Activated T-cell treated with anti-CD3 and anti-CD28 coated beads, Interleukin-2, amount 50 U/mL, for 24 hours (primary cell): Measurements from ENCODE around the gene ENPP5.
A peak's percentile ranks its signal among the peaks of the same experiment; 100 is the strongest.

Experiments used
- DNase-seq: peaks from one replicate; pipeline ENCODE4 v3.0.0-alpha.2; 2020
- H3K27ac Mint-ChIP-seq: 2 replicates; pipeline ENCODE4 v1.8.0; 2020; ENCODE audit warnings: mild to moderate bottlenecking, mixed read lengths
- H3K27me3 Mint-ChIP-seq: 2 replicates; pipeline ENCODE4 v1.8.0; 2020; ENCODE audit warnings: mixed read lengths
- H3K36me3 Mint-ChIP-seq: 2 replicates; pipeline ENCODE4 v1.8.0; 2020; ENCODE audit warnings: low read depth, mixed read lengths
- H3K4me1 Mint-ChIP-seq: 2 replicates; pipeline ENCODE4 v1.8.0; 2020; ENCODE audit warnings: low read depth, mixed read lengths
- H3K4me3 Mint-ChIP-seq: 2 replicates; pipeline ENCODE4 v1.8.0; 2020; ENCODE audit warnings: mild to moderate bottlenecking, moderate library complexity, mixed read lengths
- H3K9me3 Mint-ChIP-seq: 2 replicates; pipeline ENCODE4 v1.8.0; 2020; ENCODE audit warnings: mixed read lengths

Gene ENPP5, protein sequence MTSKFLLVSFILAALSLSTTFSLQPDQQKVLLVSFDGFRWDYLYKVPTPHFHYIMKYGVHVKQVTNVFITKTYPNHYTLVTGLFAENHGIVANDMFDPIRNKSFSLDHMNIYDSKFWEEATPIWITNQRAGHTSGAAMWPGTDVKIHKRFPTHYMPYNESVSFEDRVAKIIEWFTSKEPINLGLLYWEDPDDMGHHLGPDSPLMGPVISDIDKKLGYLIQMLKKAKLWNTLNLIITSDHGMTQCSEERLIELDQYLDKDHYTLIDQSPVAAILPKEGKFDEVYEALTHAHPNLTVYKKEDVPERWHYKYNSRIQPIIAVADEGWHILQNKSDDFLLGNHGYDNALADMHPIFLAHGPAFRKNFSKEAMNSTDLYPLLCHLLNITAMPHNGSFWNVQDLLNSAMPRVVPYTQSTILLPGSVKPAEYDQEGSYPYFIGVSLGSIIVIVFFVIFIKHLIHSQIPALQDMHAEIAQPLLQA

DNA sequence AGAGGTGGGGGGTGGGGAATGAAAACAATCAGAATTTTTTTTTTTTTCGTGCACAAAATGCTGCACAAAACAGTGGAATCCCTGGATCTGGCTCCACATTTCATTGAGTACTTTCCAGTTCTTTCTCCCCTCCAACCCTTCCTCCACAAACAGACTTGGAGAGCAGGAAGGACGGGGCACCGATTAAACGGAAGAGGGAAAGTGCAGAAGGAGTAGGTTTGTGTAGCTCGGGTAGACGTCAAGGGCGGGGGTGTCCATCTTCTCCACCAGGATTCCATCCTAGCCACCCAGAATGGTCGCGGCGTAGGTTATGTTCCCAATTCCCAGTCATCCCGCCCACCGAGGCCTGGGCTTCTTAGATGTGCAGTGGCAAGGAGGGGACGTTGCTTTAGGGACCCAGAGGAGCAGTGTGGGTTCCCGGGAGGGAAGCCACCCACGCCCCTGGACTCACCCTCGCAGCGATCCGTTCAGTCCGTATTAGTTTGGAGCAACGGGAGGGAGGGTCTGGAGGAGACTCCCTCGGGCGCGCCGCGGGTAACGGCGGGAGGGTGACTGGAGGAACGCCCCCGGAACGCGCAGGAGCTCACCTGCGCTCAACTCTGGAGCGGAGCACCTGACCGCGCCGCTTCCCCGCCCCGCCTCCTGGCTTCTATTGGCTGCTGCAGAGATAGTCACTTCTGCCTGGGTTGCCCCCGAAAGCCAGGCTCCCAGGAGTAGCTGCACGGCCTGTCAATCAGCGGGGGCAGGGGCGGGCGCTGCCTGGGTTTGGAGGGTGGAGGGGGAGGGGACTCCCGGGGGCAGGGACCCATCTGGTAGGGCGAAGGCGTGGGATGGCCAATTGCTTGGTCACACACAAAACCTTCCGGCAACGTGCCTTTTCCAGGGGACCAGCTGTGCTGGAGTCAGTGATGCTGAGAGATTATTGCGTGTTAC is at the start of gene ENPP5:
ENPP5 (minus strand) TSS at position 624 of the 933 bp plus-strand sequence. CDS start 2,718 bp downstream, outside the sequence.
- DNase-seq, result peak; percentile 77
- Mint-ChIP-seq H3K4me3 (peak within 1 kb of the TSS; percentile 78), H3K27me3 (peaks cover 38% of the 10 kb centered on the region), H3K9me3 (no peaks in the 10 kb centered on the region), H3K27ac (no peak within 1 kb of the TSS), H3K4me1 (peaks cover 22% of the 10 kb centered on the region), H3K36me3 (no peaks in the 10 kb centered on the region)

GRCh38 chr6:46219661-46220060 is 48.9 kb upstream of the ENPP5 start:
- H3K4me1 Mint-ChIP-seq, result peaks cover 35% of the 10 kb centered on the region
- peaks cover 9% of the 10 kb centered on the region for H3K27me3 Mint-ChIP-seq
- H3K36me3 Mint-ChIP-seq, result no peaks in the 10 kb centered on the region
- peak overlapping the region; percentile 19 for H3K27ac Mint-ChIP-seq
- H3K4me3 Mint-ChIP-seq, result no peak overlapping the region
- no peaks in the 10 kb centered on the region for H3K9me3 Mint-ChIP-seq
- DNase-seq, result no peak

DNA sequence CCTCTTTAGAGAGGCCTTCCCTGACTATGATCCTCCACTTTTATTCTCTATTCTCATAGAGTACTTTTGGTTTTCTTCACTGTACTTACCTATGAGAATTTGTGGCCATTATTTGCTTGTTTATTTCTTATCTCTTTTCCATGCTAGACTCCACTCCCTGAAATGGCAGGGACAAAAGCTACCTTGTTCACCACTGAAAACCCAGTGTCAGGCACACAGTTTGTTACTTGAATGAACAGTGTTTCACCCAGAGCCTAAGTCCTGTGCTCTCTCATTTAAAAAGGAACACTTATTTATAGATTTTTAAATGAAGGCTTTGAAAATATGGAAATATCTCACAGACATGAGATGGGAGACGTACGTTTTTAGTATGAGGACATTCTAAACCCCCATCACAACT is 47.7 kb upstream of the ENPP5 start:
- no peak overlapping the region for H3K4me3 Mint-ChIP-seq

GRCh38 chr6:46217671-46218131 is 46.9 kb upstream of the ENPP5 start:
- no peaks in the 10 kb centered on the region for H3K36me3 Mint-ChIP-seq
- no peak overlapping the region for H3K27ac Mint-ChIP-seq
- no peak overlapping the region for H3K4me3 Mint-ChIP-seq
- no peak for DNase-seq
- no peaks in the 10 kb centered on the region for H3K27me3 Mint-ChIP-seq
- H3K4me1 Mint-ChIP-seq, result peaks cover 35% of the 10 kb centered on the region
- no peaks in the 10 kb centered on the region for H3K9me3 Mint-ChIP-seq

More for the DNA sequence above, 47.7 kb upstream of the ENPP5 start:
- DNase-seq, result no peak
- peaks cover 5% of the 10 kb centered on the region for H3K27me3 Mint-ChIP-seq
- H3K9me3 Mint-ChIP-seq, result no peaks in the 10 kb centered on the region
- no peak overlapping the region for H3K27ac Mint-ChIP-seq
- peaks cover 35% of the 10 kb centered on the region for H3K4me1 Mint-ChIP-seq
- no peaks in the 10 kb centered on the region for H3K36me3 Mint-ChIP-seq

DNA sequence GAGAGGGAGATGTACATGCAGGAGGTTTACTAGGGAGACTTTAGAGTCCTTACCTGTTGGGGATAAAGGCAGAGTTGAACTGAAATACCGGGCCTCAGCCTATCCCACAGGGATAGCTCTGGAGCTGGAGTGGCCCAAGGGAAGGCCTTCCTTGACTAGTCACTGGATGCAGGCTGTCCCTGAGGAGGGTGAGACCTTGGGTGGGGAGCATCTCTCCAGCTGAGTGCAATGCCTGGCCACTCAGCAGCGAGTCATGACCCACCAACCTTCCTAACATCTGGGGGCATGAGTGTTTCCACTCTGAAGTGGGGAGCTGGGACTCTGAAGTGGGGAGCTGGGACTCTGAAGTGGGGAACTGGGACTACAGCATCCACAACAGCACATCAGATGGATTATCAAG is 46.1 kb upstream of the ENPP5 start:
- no peaks in the 10 kb centered on the region for H3K27me3 Mint-ChIP-seq
- no peaks in the 10 kb centered on the region for H3K9me3 Mint-ChIP-seq
- H3K4me3 Mint-ChIP-seq, result no peak overlapping the region
- H3K27ac Mint-ChIP-seq, result no peak overlapping the region
- no peaks in the 10 kb centered on the region for H3K36me3 Mint-ChIP-seq
- no peak for DNase-seq
- peaks cover 35% of the 10 kb centered on the region for H3K4me1 Mint-ChIP-seq

- H3K36me3 Mint-ChIP-seq, result no peaks in the 10 kb centered on the region
- peaks cover 3% of the 10 kb centered on the region for H3K27me3 Mint-ChIP-seq
- H3K9me3 Mint-ChIP-seq, result no peaks in the 10 kb centered on the region
- H3K4me1 Mint-ChIP-seq, result peaks cover 30% of the 10 kb centered on the region
- no peak for DNase-seq
- H3K4me3 Mint-ChIP-seq, result no peak overlapping the region
- H3K27ac Mint-ChIP-seq, result no peak overlapping the region
Measured at GRCh38 chr6:46215777-46216176, 45.0 kb upstream of the ENPP5 start.

GRCh38 chr6:46215213-46215612 is 44.4 kb upstream of the ENPP5 start:
- Mint-ChIP-seq H3K36me3 (no peaks in the 10 kb centered on the region), H3K27me3 (peaks cover 3% of the 10 kb centered on the region), H3K9me3 (no peaks in the 10 kb centered on the region), H3K27ac (no peak overlapping the region), H3K4me3 (no peak overlapping the region), H3K4me1 (peaks cover 24% of the 10 kb centered on the region)
- no peak for DNase-seq

GRCh38 chr6:46211917-46212316 is 41.1 kb upstream of the ENPP5 start:
- H3K36me3 Mint-ChIP-seq, result no peaks in the 10 kb centered on the region
- no peaks in the 10 kb centered on the region for H3K9me3 Mint-ChIP-seq
- peaks cover 10% of the 10 kb centered on the region for H3K27me3 Mint-ChIP-seq
- H3K4me3 Mint-ChIP-seq, result no peak overlapping the region
- no peak overlapping the region for H3K27ac Mint-ChIP-seq
- peaks cover 1% of the 10 kb centered on the region for H3K4me1 Mint-ChIP-seq
- no peak for DNase-seq

GRCh38 chr6:46210294-46210693 is 39.5 kb upstream of the ENPP5 start:
- no peak for DNase-seq
- Mint-ChIP-seq H3K4me1 (no peaks in the 10 kb centered on the region), H3K36me3 (no peaks in the 10 kb centered on the region), H3K27ac (no peak overlapping the region), H3K9me3 (no peaks in the 10 kb centered on the region), H3K4me3 (no peak overlapping the region), H3K27me3 (peaks cover 22% of the 10 kb centered on the region)

GRCh38 chr6:46208303-46208702 is 37.5 kb upstream of the ENPP5 start:
- Mint-ChIP-seq H3K9me3 (no peaks in the 10 kb centered on the region), H3K27me3 (peaks cover 26% of the 10 kb centered on the region), H3K27ac (no peak overlapping the region), H3K4me1 (no peaks in the 10 kb centered on the region), H3K36me3 (no peaks in the 10 kb centered on the region), H3K4me3 (no peak overlapping the region)
- no peak for DNase-seq

DNA sequence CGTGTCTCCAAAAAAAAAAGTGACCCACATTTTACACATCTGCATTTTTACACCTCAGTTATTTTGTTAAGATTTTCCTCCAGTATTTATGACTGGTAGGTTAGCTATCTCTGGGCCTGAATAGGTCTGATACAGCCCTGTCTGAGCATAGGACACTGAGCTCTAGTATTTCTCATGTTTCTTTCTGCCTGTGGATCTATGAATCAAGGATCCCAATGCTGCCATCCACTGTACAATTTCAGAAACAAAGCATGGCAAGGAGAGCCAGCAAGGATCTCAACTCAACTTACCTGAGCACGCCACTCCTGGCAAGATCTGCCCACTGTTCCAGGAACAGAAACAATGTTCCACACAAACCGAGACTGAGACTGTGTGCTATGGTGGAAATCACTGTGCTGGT is 36.4 kb upstream of the ENPP5 start:
- no peaks in the 10 kb centered on the region for H3K4me1 Mint-ChIP-seq
- H3K27me3 Mint-ChIP-seq, result peaks cover 26% of the 10 kb centered on the region
- H3K4me3 Mint-ChIP-seq, result no peak overlapping the region
- no peak overlapping the region for H3K27ac Mint-ChIP-seq
- DNase-seq, result no peak
- H3K36me3 Mint-ChIP-seq, result no peaks in the 10 kb centered on the region
- no peaks in the 10 kb centered on the region for H3K9me3 Mint-ChIP-seq

DNA sequence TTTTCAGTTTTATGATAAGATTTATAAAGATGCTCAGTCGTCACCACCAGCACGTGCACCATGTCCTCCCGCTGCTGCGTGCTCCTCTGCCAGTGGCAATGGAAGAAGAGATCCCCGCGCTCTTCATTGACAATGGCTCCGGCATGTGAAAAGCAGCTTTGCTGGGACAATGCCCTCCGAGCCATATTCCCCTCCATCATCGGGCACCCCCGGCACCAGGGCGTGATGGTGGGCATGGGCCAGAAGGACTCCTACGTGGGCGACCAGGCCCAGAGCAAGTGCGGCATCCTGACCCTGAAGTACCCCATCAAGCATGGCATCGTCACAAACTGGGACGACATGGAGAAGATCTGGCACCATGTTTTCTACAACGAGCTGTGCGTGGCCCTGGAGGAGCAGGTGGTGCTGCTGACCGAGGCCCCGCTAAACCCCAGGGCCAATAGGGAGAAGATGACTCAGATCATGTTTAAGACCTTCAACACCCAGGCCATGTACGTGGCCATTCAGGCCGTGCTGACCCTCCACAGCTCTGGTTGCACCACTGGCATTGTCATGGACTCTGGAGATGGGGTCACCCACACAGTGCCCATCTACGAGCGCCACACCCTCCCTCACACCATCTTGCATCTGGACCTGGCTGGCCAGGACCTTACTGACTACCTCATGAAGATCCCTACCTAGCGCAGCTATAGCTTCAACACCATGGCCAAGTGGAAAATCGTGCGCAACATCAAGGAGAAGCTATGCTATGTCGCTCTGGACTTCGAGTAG is 34.3 kb upstream of the ENPP5 start:
- Mint-ChIP-seq H3K36me3 (no peaks in the 10 kb centered on the region), H3K27me3 (peaks cover 30% of the 10 kb centered on the region), H3K4me1 (no peaks in the 10 kb centered on the region), H3K9me3 (no peaks in the 10 kb centered on the region), H3K27ac (no peak overlapping the region), H3K4me3 (no peak overlapping the region)
- no peak for DNase-seq

DNA sequence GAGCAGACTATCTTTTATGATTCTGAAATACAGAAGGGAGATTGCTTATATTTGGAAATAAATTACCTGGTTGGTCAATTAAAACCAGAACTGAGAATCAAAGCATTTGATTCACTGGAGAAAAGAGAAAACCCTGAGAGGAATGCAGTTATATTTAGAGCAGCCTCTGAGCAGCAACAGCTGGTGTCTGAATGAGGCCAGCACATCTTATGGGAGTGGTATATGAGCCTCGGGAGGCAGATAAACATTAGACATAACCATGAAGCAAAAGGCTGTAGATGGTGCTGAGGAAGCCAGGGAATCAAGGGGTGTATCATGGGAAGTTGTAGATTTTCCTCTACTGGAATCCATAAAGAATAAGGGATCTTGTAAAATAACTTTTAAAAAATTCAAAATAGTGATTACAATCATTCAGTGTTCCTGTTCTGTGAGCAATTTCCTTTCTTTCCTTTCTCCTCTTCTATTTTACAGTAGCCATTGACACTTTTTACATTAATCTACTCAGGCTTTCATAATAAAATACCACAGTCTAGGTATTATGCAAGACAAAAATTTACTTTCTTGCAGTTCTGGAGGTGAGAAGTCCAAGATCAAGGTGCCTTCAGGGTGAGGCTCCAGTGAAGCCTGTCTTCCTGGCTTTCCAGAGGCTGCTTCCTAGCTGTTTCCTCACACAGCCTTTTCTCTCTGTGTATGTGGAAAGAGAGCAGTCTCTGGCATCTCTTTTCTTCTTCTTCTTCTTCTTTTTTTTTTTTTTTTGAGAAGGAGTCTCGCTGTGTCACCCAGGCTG is 32.8 kb upstream of the ENPP5 start:
- Mint-ChIP-seq H3K9me3 (no peaks in the 10 kb centered on the region), H3K36me3 (no peaks in the 10 kb centered on the region), H3K4me3 (no peak overlapping the region), H3K27me3 (peaks cover 30% of the 10 kb centered on the region), H3K4me1 (no peaks in the 10 kb centered on the region), H3K27ac (no peak overlapping the region)
- no peak for DNase-seq
